Liver (tissue), 9 donors: ENCODE data around the gene FUCA1. TPM values are rescaled to one million over a fixed set of nuclear protein-coding genes. Genes with fewer than 3 reads are reported as not detected.
A peak's percentile ranks its signal among the peaks of the same experiment; 100 is the strongest.
"Not testable (repeated sequence)": the region's sequence is repeated elsewhere in the genome, so short reads cannot be mapped to it uniquely, and the experiment has no call there.

Experiments
- DNase-seq: peaks from one replicate; pipeline ENCODE4 v3.0.0-alpha.2; 2017; ENCODE audit warnings: low spot score
- H3K27ac ChIP-seq, 2 donors: one replicate each; pipeline ENCODE4 v1.7.0; 2013; ENCODE audit warnings: inconsistent platforms in 2 of 2, low read length in 2 of 2, control low read depth in 1 of 2, low read depth in 1 of 2, mild to moderate bottlenecking in 1 of 2
- H3K27me3 ChIP-seq, 4 donors: one replicate each; pipeline versions ENCODE4 v1.6.1 to v1.7.0; 2013; ENCODE audit warnings: low read length in 3 of 4, inconsistent platforms in 1 of 4, mild to moderate bottlenecking in 1 of 4, moderate library complexity in 1 of 4; ENCODE audit not compliant: control insufficient read depth in 4 of 4, insufficient read depth in 4 of 4
- H3K36me3 ChIP-seq, 4 donors: one replicate each; pipeline versions ENCODE4 v1.6.1 to v1.7.0; 2013; ENCODE audit warnings: low read length in 3 of 4, mild to moderate bottlenecking in 3 of 4, low read depth in 1 of 4, moderate library complexity in 1 of 4; ENCODE audit not compliant: control insufficient read depth in 4 of 4, insufficient read depth in 3 of 4
- H3K4me1 ChIP-seq, 4 donors: one replicate each; pipeline versions ENCODE4 v1.6.1 to v1.7.0; 2013; ENCODE audit warnings: low read length in 3 of 4, mild to moderate bottlenecking in 3 of 4, moderate library complexity in 1 of 4; ENCODE audit not compliant: control insufficient read depth in 4 of 4, insufficient read depth in 4 of 4
- H3K4me3 ChIP-seq, 3 donors: one replicate each; pipeline versions ENCODE4 v1.6.1 to v1.7.0; 2013; ENCODE audit warnings: low read length in 3 of 3, control low read depth in 1 of 3, low read depth in 1 of 3, mild to moderate bottlenecking in 1 of 3
- H3K9ac ChIP-seq, 2 donors: one replicate each; pipeline ENCODE4 v1.7.0; 2013; ENCODE audit warnings: low read length in 2 of 2, mild to moderate bottlenecking in 2 of 2, moderate library complexity in 2 of 2, control low read depth in 1 of 2, low read depth in 1 of 2
- H3K9me3 ChIP-seq, 4 donors: one replicate each; pipeline versions ENCODE4 v1.6.1 to v1.7.0; 2013; ENCODE audit warnings: low read length in 3 of 4; ENCODE audit not compliant: control insufficient read depth in 4 of 4
- EGR1 ChIP-seq, 2 donors: IDR thresholded peaks; 2 replicates each; pipeline ENCODE4 v1.6.1; 2016 to 2018; ENCODE audit warnings: antibody characterized with exemption in 2 of 2, low read depth in 2 of 2
- FOXA1 ChIP-seq: IDR thresholded peaks from 2 replicates; pipeline ENCODE4 v1.6.1; 2016; ENCODE audit warnings: antibody characterized with exemption
- FOXA2 ChIP-seq: IDR thresholded peaks from 2 replicates; pipeline ENCODE4 v1.6.1; 2016; ENCODE audit warnings: antibody characterized with exemption
- GABPA ChIP-seq, 2 donors: IDR thresholded peaks in 1 of 2; conservative IDR thresholded peaks in 1 of 2; 2 replicates each; pipeline ENCODE4 v1.6.1; 2016; ENCODE audit warnings: antibody characterized with exemption in 2 of 2, mild to moderate bottlenecking in 1 of 2, moderate library complexity in 1 of 2
- HNF4A ChIP-seq, 2 donors: conservative IDR thresholded peaks; 2 replicates each; pipeline ENCODE4 v1.6.1; 2016; ENCODE audit warnings: antibody characterized with exemption in 2 of 2, mild to moderate bottlenecking in 2 of 2
- JUND ChIP-seq, 2 donors: IDR thresholded peaks; 2 replicates each; pipeline ENCODE4 v1.6.1; 2016; ENCODE audit warnings: antibody characterized with exemption in 2 of 2
- RAD21 ChIP-seq, 2 donors: IDR thresholded peaks; 2 replicates each; pipeline ENCODE4 v1.6.1; 2016; ENCODE audit warnings: antibody characterized with exemption in 2 of 2, mild to moderate bottlenecking in 2 of 2
- SP1 ChIP-seq: IDR thresholded peaks from 2 replicates; pipeline ENCODE4 v1.6.1; 2018; ENCODE audit warnings: antibody characterized with exemption, mild to moderate bottlenecking
- WGBS: extraction: QIAGEN DNeasy Blood & Tissue Kit; methylation state at CpG from one replicate; pipeline ENCODE4 v1.1.7; 2013; 5-methylcytosine and 5-hydroxymethylcytosine counted together
- polyA plus RNA-seq, 2 donors: library from polyadenylated mRNA; stranded (reverse) in 1 of 2; unstranded in 1 of 2; fragments of 200-250 nt in 1 of 2; fragments of >200 nt in 1 of 2; fragmentation: Nextera tagmentation in 1 of 2; extraction: Ambion mirVana in 1 of 2; gene quantifications; one replicate each; pipeline versions ENCODE4 v1.2.1 to v1.2.3, GENCODE V29; 2013 to 2015
- total RNA-seq, 2 donors: library from RNA; depleted of rRNA; stranded (reverse); fragments of >200 nt; gene quantifications; one replicate each; pipeline ENCODE4 v1.2.3, GENCODE V29; 2014
- TF ChIP-seq, protein P1 (sequence below): IDR thresholded peaks from 2 replicates; pipeline ENCODE4 v1.6.1; 2016; ENCODE audit warnings: antibody characterized with exemption
- TF ChIP-seq, protein P2 (sequence below): fragments of 150-350 bp; IDR thresholded peaks from 2 replicates; pipeline ENCODE4 v1.5.1; 2017; ENCODE audit warnings: improper control_type of control experiment, low read depth, low read length; ENCODE audit not compliant: missing input control
- TF ChIP-seq, protein P3 (sequence below): IDR thresholded peaks from 2 replicates; pipeline ENCODE4 v1.6.1; 2016; ENCODE audit warnings: antibody characterized with exemption
- TF ChIP-seq, protein P4 (sequence below): IDR thresholded peaks from 2 replicates; pipeline ENCODE4 v1.6.1; 2016; ENCODE audit warnings: antibody characterized with exemption, mild to moderate bottlenecking
- TF ChIP-seq, protein P5 (sequence below): IDR thresholded peaks from 2 replicates; pipeline ENCODE4 v1.6.1; 2016; ENCODE audit warnings: antibody characterized with exemption
- donor health status: healthy.
- donor health status: healthy.
- donor health status: healthy.
- donor health status: healthy.
- donor health status: healthy.

FUCA1 gene
- total and polyA plus RNA-seq, 4 donors: 33.8 to 58.0 (median 44.7) TPM

DNA sequence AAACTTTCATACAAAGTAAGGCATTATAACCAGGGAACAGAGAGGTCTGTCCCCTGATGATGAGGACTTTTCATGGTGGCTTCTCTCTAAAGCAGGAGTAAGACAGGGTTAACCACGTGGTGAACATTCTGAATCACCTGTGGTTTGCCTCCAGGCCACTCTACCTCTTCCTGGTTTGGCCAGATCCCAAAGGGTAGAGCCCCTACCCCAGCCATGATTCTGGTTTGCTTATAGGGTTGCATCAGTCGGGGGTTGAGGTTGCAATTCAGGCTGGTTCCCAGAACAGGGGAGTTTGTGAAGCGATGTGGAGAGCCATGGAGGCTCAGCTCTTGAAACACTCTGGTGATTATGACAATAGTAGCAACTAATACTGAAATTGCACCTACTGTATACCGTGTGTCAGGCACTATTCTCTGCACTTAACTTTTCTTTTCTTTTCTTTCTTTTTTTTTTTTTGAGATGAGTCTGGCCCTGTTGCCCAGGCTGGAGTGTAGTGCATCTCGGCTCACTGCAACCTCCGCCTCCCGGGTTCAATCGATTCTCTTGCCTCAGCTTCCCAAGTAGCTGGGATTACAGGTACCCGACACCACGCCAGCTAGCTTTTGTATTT, 36.8 kb upstream of the FUCA1 start:
- no peak overlapping the region for H3K4me3 ChIP-seq
- peaks cover 0 to 4% (median under 1%) of the 10 kb centered on the region in 4 donors for H3K27me3 ChIP-seq
- DNase-seq: no peak
- WGBS: 83% methylated on average over 10 of the region's 10 CpGs
- H3K9me3 ChIP-seq: no peaks in the 10 kb centered on the region
- no peaks in the 10 kb centered on the region for H3K36me3 ChIP-seq
- no peak for TF ChIP-seq HNF4A (conservative IDR thresholded peaks at IDR 0.05)
- H3K9ac ChIP-seq: no peak overlapping the region
- peaks cover 0 to 3% (median 2%) of the 10 kb centered on the region in 4 donors for H3K4me1 ChIP-seq
- H3K27ac ChIP-seq: no peak overlapping the region

DNA sequence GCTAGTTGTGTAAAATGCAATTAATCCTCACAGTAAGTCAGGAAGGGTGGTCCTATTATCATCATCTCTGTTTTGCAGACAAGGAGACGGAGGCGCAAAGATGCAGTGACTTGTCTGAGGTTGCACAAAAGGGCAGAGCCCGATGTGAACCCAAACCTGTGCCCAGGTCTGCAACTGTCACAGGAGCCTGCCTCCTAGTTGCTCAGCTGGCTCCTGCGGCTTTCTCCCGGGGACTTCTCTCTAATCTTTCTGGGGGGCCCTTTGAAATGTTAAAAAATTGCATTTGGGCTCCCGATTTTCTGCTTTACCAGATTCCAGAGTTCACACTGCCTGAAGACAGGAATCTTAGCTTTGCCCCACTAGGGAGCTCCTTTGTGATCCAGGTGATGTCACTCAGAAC, 35.7 kb upstream of the FUCA1 start:
- no peaks in the 10 kb centered on the region for H3K36me3 ChIP-seq
- peaks cover 0 to 4% (median under 1%) of the 10 kb centered on the region in 4 donors for H3K27me3 ChIP-seq
- TF ChIP-seq, protein P1, sequence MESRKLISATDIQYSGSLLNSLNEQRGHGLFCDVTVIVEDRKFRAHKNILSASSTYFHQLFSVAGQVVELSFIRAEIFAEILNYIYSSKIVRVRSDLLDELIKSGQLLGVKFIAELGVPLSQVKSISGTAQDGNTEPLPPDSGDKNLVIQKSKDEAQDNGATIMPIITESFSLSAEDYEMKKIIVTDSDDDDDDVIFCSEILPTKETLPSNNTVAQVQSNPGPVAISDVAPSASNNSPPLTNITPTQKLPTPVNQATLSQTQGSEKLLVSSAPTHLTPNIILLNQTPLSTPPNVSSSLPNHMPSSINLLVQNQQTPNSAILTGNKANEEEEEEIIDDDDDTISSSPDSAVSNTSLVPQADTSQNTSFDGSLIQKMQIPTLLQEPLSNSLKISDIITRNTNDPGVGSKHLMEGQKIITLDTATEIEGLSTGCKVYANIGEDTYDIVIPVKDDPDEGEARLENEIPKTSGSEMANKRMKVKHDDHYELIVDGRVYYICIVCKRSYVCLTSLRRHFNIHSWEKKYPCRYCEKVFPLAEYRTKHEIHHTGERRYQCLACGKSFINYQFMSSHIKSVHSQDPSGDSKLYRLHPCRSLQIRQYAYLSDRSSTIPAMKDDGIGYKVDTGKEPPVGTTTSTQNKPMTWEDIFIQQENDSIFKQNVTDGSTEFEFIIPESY: no peak
- TF ChIP-seq FOXA1 (no peak), GABPA (IDR thresholded peaks at IDR 0.05 in 1 of 2, conservative IDR thresholded peaks at IDR 0.05 in 1 of 2) (no peak)
- TF ChIP-seq, protein P2, sequence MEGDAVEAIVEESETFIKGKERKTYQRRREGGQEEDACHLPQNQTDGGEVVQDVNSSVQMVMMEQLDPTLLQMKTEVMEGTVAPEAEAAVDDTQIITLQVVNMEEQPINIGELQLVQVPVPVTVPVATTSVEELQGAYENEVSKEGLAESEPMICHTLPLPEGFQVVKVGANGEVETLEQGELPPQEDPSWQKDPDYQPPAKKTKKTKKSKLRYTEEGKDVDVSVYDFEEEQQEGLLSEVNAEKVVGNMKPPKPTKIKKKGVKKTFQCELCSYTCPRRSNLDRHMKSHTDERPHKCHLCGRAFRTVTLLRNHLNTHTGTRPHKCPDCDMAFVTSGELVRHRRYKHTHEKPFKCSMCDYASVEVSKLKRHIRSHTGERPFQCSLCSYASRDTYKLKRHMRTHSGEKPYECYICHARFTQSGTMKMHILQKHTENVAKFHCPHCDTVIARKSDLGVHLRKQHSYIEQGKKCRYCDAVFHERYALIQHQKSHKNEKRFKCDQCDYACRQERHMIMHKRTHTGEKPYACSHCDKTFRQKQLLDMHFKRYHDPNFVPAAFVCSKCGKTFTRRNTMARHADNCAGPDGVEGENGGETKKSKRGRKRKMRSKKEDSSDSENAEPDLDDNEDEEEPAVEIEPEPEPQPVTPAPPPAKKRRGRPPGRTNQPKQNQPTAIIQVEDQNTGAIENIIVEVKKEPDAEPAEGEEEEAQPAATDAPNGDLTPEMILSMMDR: no peak
- no peak overlapping the region for H3K4me3 ChIP-seq
- 57% methylated on average over 6 of the region's 6 CpGs for WGBS
- H3K4me1 ChIP-seq: peaks cover 0 to 3% (median 2%) of the 10 kb centered on the region in 4 donors
- DNase-seq: no peak
- no peak overlapping the region for H3K9ac ChIP-seq
- no peaks in the 10 kb centered on the region for H3K9me3 ChIP-seq
- H3K27ac ChIP-seq: no peak overlapping the region

DNA sequence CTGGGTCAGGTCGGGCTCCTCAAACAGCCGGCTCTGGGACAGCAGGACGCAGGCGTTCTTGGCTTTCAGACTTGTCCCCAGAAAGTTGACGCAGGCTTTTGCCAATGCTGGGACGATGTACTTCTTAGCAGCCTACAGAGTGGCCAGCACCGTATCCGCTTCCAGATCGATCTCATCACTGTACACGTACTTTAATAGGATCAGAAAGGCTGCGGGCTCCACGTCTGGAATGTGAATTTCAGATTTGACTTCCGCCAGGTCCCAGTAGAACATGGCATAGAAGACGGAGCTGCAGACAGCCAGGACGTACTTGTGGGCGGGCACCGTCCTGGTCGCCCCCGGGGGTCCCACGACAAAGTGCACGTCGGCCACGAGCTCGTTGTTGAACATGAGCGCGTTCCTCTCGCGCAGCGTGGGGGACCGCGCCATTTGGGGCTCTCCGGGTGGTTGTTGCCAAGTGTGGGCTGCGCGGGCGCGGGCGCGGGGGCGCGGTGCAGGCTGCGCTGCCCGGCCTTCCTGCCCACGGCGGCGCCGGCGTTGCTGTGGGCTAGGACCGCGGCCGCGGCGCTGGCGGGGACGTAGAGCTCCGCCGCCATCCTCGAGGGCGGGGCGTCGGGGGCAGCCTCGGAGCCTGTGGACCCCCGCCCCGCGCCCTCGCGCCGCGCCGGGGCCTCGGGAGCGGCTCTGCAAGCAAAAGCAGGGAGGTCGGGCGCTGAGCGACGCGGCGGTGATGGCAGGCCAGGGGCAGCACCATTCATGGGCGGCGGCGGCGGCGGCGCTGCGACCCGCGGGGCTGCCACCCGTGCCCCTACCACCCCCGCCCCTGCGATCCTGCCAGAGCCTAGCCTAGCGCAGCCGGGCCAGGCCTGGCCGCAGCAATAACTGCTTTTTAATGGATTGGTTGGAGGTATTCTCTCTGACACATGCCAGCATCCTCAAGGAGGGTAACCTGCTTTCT, 34.5 kb upstream of the FUCA1 start:
- Histone ChIP-seq H3K4me3 (peak overlapping the region in 1 of 3 donors; percentile 33), H3K27ac (no peak overlapping the region), H3K9me3 (no peaks in the 10 kb centered on the region), H3K9ac (no peak overlapping the region), H3K36me3 (no peaks in the 10 kb centered on the region), H3K4me1 (peaks cover 0 to 3% (median 2%) of the 10 kb centered on the region in 4 donors), H3K27me3 (peaks cover 0 to 4% (median under 1%) of the 10 kb centered on the region in 4 donors)
- whole genome bisulfite sequencing: 26% methylated on average over 92 of the region's 92 CpGs
- DNase-seq: no peak
- TF ChIP-seq HNF4A (conservative IDR thresholded peaks at IDR 0.05): no peak
- TF ChIP-seq RAD21 (IDR thresholded peaks at IDR 0.05): no peak
- TF ChIP-seq GABPA (IDR thresholded peaks at IDR 0.05 in 1 of 2, conservative IDR thresholded peaks at IDR 0.05 in 1 of 2): no peak
- no peak for TF ChIP-seq FOXA1
- TF ChIP-seq, protein P3, sequence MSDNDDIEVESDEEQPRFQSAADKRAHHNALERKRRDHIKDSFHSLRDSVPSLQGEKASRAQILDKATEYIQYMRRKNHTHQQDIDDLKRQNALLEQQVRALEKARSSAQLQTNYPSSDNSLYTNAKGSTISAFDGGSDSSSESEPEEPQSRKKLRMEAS: no peak
- no peak for TF ChIP-seq EGR1 (IDR thresholded peaks at IDR 0.05; ENCODE audit: low read depth in 2 of 2)
- no peak for TF ChIP-seq SP1
- no peak for TF ChIP-seq JUND (IDR thresholded peaks at IDR 0.05)
- TF ChIP-seq, protein P4, sequence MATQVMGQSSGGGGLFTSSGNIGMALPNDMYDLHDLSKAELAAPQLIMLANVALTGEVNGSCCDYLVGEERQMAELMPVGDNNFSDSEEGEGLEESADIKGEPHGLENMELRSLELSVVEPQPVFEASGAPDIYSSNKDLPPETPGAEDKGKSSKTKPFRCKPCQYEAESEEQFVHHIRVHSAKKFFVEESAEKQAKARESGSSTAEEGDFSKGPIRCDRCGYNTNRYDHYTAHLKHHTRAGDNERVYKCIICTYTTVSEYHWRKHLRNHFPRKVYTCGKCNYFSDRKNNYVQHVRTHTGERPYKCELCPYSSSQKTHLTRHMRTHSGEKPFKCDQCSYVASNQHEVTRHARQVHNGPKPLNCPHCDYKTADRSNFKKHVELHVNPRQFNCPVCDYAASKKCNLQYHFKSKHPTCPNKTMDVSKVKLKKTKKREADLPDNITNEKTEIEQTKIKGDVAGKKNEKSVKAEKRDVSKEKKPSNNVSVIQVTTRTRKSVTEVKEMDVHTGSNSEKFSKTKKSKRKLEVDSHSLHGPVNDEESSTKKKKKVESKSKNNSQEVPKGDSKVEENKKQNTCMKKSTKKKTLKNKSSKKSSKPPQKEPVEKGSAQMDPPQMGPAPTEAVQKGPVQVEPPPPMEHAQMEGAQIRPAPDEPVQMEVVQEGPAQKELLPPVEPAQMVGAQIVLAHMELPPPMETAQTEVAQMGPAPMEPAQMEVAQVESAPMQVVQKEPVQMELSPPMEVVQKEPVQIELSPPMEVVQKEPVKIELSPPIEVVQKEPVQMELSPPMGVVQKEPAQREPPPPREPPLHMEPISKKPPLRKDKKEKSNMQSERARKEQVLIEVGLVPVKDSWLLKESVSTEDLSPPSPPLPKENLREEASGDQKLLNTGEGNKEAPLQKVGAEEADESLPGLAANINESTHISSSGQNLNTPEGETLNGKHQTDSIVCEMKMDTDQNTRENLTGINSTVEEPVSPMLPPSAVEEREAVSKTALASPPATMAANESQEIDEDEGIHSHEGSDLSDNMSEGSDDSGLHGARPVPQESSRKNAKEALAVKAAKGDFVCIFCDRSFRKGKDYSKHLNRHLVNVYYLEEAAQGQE: no peak
- TF ChIP-seq, protein P5, sequence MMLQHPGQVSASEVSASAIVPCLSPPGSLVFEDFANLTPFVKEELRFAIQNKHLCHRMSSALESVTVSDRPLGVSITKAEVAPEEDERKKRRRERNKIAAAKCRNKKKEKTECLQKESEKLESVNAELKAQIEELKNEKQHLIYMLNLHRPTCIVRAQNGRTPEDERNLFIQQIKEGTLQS: no peak
- no peak for TF ChIP-seq FOXA2

DNA sequence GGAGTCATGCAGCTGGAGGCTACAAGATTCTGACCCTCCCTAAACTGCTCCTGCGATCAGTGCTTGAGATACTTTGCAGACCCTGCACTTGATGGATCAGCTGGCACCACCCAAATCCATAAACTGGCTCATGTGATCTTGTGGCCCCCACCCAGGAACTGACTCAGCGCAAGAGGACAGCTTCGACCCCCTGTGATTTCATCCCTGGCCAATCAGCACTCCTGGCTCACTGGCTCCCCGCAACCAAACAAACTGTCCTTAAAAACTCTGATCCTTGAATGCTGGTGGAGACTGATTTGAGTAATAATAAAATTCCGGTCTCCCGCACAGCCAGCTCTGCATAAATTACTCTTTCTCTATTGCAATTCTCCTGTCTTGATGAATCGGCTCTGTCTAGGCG, 31.9 kb upstream of the FUCA1 start:
- H3K4me3 ChIP-seq: not testable (repeated sequence)

More for the DNA sequence above, 31.9 kb upstream of the FUCA1 start:
- H3K9ac ChIP-seq, H3K36me3 ChIP-seq, H3K9me3 ChIP-seq, H3K27ac ChIP-seq, DNase-seq, H3K27me3 ChIP-seq: not testable (repeated sequence)
- WGBS: 82% methylated on average over 8 of the region's 8 CpGs
- H3K4me1 ChIP-seq: peaks cover 0 to 12% (median 3%) of the 10 kb centered on the region in 4 donors
